HTR-8/SVneo (cell line): ENCODE data around the gene TOM1.

Source experiments
- DNase-seq: peaks from one replicate; pipeline ENCODE4 v3.0.0; 2011; ENCODE audit warnings: low spot score, mixed read lengths; ENCODE audit not compliant: insufficient read length
- FAIRE-seq: peaks from 2 replicates; lab custom pipeline; 2011; peaks lifted over from hg19 to GRCh38; lab: Jason Lieb, UNC

TOM1 gene

GRCh38 chr22:35306350-35306967 lies 6.8 kb downstream of the TOM1 start:
- FAIRE-seq (no peak), DNase-seq (no peak)

GRCh38 chr22:35307372-35307771 lies 7.7 kb downstream of the TOM1 start:
- FAIRE-seq (no peak), DNase-seq (no peak)

GRCh38 chr22:35307892-35308291 lies 8.2 kb downstream of the TOM1 start:
- DNase-seq (no peak), FAIRE-seq (no peak)

- DNase-seq: no peak
- FAIRE-seq: no peak
These were observed 8.9 kb downstream of the TOM1 start for GRCh38 chr22:35308480-35309021.

GRCh38 chr22:35310556-35311550 lies 11.2 kb downstream of the TOM1 start:
- no peak for DNase-seq
- no peak for FAIRE-seq

- FAIRE-seq (no peak), DNase-seq (no peak)
These were observed 11.9 kb downstream of the TOM1 start for GRCh38 chr22:35311551-35311999.

- FAIRE-seq (no peak), DNase-seq (no peak)
These were observed 12.7 kb downstream of the TOM1 start for GRCh38 chr22:35312198-35313059.

GRCh38 chr22:35313311-35314121 lies 13.8 kb downstream of the TOM1 start:
- DNase-seq: peak; percentile 22

GRCh38 chr22:35314161-35314942 lies 14.7 kb downstream of the TOM1 start:
- FAIRE-seq: no peak
- DNase-seq: no peak

More at GRCh38 chr22:35313311-35314121, 13.8 kb downstream of the TOM1 start:
- no peak for FAIRE-seq

- DNase-seq (no peak), FAIRE-seq (no peak)
These were observed 15.6 kb downstream of the TOM1 start for GRCh38 chr22:35315141-35315854.

GRCh38 chr22:35315855-35316745 lies 16.4 kb downstream of the TOM1 start:
- FAIRE-seq (no peak), DNase-seq (no peak)

- DNase-seq (no peak), FAIRE-seq (no peak)
These were observed 17.1 kb downstream of the TOM1 start for GRCh38 chr22:35316751-35317150.

- no peak for DNase-seq
- no peak for FAIRE-seq
These were observed 18.1 kb downstream of the TOM1 start for GRCh38 chr22:35317680-35318290.

GRCh38 chr22:35318346-35319215 lies 18.9 kb downstream of the TOM1 start:
- DNase-seq: no peak
- FAIRE-seq: no peak

GRCh38 chr22:35319244-35319985 lies 19.7 kb downstream of the TOM1 start:
- no peak for FAIRE-seq

More at GRCh38 chr22:35319244-35319985, 19.7 kb downstream of the TOM1 start:
- DNase-seq: no peak
